Activated CD8-positive, alpha-beta memory T cell treated with anti-CD3 and anti-CD28 coated beads for 36 hours (primary cell): Measurements from ENCODE around the gene KCNG4. TPM values are rescaled to one million over a fixed set of nuclear protein-coding genes. Genes with fewer than 3 reads are reported as not detected.

Experiments
- CTCF ChIA-PET: fragments of 350-600 bp; sonication (Branson Sonifier 250); formaldehyde crosslinking; loops from one replicate; lab custom pipeline; 2021; ENCODE audit warnings: antibody characterized with exemption; lab: Charles Lee
- POLR2A ChIA-PET: fragments of 350-600 bp; sonication (Branson Sonifier 250); formaldehyde crosslinking; loops from one replicate; lab custom pipeline; 2021; ENCODE audit warnings: antibody characterized with exemption; lab: Charles Lee
- total RNA-seq, 2 experiments: library from RNA; stranded (reverse); gene quantifications; one replicate each; pipeline ENCODE4 v1.2.3, GENCODE V29; 2021

KCNG4 gene
- total RNA-seq, 2 experiments from 2014 or later: not detected

DNA sequence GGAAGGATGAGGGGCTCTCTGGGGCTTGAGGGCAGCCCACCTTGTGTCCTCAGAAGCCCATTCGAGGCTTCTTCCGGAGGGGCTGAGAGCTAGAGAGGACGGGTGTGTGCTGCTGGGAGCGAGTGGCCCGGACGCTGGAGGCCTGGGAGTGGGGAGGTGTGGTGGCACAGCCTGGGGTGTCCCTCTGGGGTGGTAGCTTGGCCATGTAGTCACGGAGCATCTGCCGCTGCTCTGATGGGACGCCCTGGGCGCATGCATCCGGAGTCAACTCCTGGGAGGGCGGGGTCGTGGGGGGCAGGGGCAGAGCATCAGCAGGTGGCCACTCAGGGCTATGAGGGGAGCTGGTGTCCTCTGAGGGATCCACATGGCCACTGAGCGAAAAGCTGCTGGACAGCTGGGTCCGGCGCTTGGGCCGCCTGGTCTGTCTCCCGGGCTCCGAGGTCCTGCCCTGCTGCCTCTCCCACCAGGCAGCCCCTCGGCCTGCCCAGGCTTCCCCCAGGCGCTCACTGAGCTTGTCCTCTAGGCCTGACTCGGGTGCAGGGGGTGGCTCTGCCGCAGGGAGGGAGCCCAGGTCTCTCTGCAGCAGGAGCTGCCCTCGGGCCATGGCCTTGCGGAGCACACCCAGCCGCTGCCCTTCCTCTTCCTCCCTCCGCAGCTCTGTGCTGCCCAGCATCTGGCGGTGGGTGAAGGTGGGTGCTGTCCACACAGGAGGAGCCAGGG is 60.8 kb downstream of the KCNG4 start:
- CTCF ChIA-PET: interaction anchor here (0.6 to 1.4 kb wide), 4 partner anchors 8 to 493 kb away, joined by 3 to 6 read pairs (median 4); partner anchors contain the start of genes MBTPS1 and TAF1C
- POLR2A ChIA-PET: no interaction called here

DNA sequence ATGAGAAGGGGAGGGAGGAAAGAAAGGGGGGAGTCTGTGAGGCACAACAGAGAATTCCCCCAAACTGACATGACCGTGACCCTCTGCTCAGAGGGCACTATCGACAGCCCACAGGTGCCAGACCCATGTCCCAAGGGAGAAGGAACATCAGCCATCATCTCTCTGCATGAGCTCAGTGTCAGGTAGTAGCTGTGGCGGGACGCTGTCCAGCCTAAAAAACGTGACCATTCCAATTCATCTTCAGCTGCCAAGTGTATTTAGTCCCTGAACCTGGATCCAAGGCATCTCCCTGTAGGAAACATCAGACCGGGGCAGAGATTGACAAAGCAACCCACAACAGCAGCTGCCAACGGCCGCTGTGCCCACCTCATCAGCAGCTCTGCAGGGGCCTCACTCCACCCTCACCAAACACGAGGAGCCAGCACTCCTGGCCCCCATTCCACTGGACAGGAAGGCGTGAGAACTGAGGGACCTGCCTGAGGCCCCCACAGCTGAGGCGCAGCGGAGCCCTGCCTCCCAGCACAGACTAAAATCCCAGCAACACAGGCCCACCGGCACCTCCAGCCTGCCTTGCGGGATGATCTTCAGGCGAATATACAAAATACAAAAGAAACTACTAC is 61.6 kb downstream of the KCNG4 start:
- POLR2A ChIA-PET: interaction anchor here (0.6 kb wide), 1 partner anchor 51 kb away, joined by 4 read pairs; no protein-coding TSS in a partner anchor
- CTCF ChIA-PET: interaction anchor here (0.6 to 1.4 kb wide), 3 partner anchors 9 to 494 kb away, joined by 3 to 6 read pairs (median 4); partner anchors contain the start of genes DNAAF1, HSDL1 and TAF1C

GRCh38 chr16:84177741-84178073 is 62.1 kb downstream of the KCNG4 start:
- ChIA-PET CTCF (interaction anchor here (0.6 to 3.2 kb wide), 3 partner anchors 9 to 33 kb away, joined by 3 to 13 read pairs (median 4); partner anchors contain the start of genes DNAAF1, HSDL1 and TAF1C), POLR2A (interaction anchor here (0.6 kb wide), 1 partner anchor 50 kb away, joined by 4 read pairs; no protein-coding TSS in a partner anchor)

DNA sequence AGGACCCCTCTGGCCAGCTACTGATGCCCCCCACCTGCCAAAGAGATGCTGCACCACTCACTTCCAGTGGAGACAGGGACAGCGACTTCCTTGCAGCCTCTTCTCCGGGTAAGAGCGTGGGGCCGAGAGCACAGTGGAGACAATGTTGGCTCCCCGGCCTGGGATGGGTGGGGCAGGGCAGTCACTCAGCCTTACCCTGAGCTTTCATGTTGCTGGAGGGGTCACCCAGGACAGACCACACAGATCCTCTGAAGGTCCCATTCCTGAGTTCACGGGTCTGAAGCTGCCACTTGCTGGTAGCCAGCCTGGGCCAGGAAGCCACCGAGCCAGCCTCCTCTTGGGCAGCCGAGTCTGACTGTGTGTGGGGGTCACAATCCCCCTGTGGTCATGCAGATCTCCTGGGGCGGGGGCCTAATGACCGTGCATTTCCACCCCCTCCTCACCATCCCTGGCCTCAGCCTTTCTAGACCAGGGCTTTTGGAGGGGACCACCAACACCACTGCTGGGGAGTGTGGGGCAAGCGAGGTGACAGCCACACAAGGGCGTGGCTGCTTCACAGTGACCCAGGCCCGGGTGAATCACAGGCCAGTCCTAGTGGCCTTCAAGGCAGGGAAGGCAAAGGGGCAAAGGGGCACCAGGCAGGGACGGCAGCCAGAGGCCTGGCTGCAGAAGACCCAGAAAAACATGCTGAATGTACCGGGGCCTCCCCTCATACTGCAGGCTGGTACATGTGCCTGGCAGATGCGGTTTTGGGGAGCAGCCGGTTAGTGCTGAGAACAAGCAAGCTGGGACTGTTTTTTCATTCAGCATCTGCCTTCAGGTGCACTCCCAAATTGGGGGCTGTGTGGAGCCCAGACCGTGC is 63.4 kb downstream of the KCNG4 start:
- CTCF ChIA-PET: interaction anchor here (0.6 to 3.2 kb wide), 6 partner anchors 8 to 168 kb away, joined by 3 to 13 read pairs (median 4); partner anchors contain the start of genes MBTPS1 and TAF1C
- POLR2A ChIA-PET: no interaction called here

DNA sequence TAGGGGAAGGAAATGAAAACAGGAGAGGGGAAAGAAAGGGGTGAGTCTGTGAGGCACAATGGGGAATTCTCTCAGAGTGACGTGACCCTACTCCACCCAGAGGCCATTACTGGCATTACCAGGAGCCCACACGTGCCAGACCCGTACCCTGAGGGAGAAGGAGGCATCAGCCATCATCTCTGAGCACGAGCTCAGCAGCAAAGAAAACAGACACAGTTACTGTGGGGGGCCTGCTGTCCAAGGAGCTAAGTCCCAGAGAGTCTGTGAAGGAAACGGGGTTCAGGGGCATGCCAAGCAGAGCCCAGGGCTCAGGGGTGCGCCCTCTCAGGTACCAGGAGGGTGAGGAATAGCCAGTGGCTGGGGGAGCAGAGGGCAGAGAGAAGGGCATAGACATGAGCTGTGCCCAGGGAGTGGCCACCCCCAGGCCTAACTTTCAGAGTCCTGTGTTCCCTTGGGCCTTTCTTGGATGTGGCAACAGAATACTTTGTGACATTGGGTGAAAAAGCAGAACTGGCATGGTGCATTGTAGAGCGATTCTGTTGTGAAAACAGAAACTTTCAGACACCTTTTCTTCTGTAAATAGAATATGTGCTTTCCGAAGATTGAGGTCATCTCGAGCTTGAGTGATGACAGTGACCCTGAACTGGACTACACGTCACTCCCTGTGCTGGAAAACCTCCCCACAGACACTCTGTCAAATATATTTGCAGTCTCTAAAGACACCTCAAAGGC is 64.3 kb downstream of the KCNG4 start:
- CTCF ChIA-PET: interaction anchor here (0.8 to 3.2 kb wide), 5 partner anchors 9 to 91 kb away, joined by 3 to 13 read pairs (median 5); partner anchors contain the start of genes MBTPS1 and TAF1C
- POLR2A ChIA-PET: no interaction called here

DNA sequence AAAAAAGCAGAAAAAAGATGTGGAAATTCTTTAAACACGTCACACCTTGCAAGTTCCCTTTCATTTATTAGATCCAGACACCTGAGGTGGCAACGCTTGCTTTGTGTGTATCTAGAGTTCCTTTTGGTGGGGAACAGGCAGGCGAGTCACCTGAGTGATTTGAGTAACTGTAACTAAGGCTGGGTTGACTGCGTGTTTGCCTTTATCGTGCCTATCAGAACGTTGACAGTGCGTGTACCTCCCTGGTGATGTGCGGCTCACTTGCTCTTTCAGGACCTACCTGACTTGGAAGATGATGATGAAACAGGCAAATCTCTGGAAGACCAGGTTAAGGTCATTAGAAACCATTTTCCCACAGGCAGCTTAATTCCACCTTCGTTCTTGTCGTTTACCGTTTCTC is 65.4 kb downstream of the KCNG4 start:
- CTCF ChIA-PET: interaction anchor here (3.2 kb wide), 1 partner anchor 13 kb away, joined by 13 read pairs; the partner anchor contains the start of gene TAF1C
- POLR2A ChIA-PET: no interaction called here

DNA sequence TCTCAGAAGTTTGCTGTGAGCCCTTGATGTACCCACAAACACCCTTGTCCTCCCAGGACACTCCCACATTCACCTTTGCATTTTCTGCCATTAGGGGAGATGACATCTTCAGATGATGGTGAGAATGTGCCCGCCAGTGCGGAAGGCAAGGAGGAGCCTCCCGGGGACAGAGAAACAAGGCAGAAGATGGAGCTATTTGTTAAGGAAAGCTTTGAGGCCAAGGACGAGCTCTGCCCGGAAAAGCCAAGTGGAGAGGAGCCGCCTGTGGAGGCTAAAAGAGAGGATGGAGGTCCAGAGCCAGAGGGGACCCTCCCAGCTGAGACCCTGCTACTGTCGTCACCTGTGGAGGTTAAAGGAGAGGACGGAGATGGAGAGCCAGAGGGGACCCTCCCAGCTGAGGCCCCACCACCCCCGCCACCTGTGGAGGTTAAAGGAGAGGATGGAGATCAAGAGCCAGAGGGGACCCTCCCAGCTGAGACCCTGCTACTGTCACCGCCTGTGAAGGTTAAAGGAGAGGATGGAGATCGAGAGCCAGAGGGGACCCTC is 70.0 kb downstream of the KCNG4 start:
- ChIA-PET CTCF (interaction anchor here (1.3 to 2.0 kb wide), 2 partner anchors 10 to 17 kb away, joined by 3 to 8 read pairs; partner anchors contain the start of gene TAF1C), POLR2A (no interaction called here)

Other genes with a start within 250 kb of the KCNG4 start
- not detected for gene SLC38A8, start 197.2 kb downstream of the KCNG4 start, total RNA-seq
- 10 to 100 TPM; 36.8 to 38.5 TPM for gene MBTPS1, start 123.1 kb downstream of the KCNG4 start, total RNA-seq
- 10 to 100 TPM; 15.1 to 16.5 TPM for gene HSDL1, start 94.8 kb downstream of the KCNG4 start, total RNA-seq
- under 1 TPM in 1 of 2 experiments, not detected in 1; 0.25 TPM for gene DNAAF1, start 94.7 kb downstream of the KCNG4 start, total RNA-seq
- gene TAF1C, start 53.0 kb downstream of the KCNG4 start, total RNA-seq: 10 to 100 TPM; 48.3 to 51.2 TPM
- gene ADAD2, start 48.9 kb downstream of the KCNG4 start, total RNA-seq: under 1 TPM in 1 of 2 experiments, not detected in 1; 0.17 TPM
- not detected for gene WFDC1, start 54.9 kb upstream of the KCNG4 start, total RNA-seq
- not detected for gene ATP2C2, start 128.5 kb upstream of the KCNG4 start, total RNA-seq